Testis (tissue), 2 donors: ENCODE results near the gene CD2.

Experiments used
- CTCF ChIP-seq, 3 experiments: fragments of 450-650 bp in 2 of 3; fragments of 200-600 bp in 1 of 3; sonication (generic) in 1 of 3; IDR thresholded peaks; one replicate each; pipeline ENCODE4 v1.5.1; 2016 to 2019; ENCODE audit warnings: antibody characterized with exemption in 3 of 3, mild to moderate bottlenecking in 2 of 3, moderate library complexity in 1 of 3
- POLR2A ChIP-seq: fragments of 450-650 bp; IDR thresholded peaks from one replicate; pipeline ENCODE4 v1.6.1; 2017; ENCODE audit warnings: antibody characterized with exemption, mild to moderate bottlenecking, moderate library complexity

GRCh38 chr1:116760487-116760886 is 6.3 kb downstream of the CD2 start:
- TF ChIP-seq CTCF (IDR thresholded peaks at IDR 0.05) (no peak), POLR2A (no peak)
